T-helper 1 cell (primary cell): ENCODE data around the gene TESMIN.

Experiments
- DNase-seq, 5 donors: peaks; one replicate each; pipeline ENCODE4 v3.0.0-alpha.2; 2012 to 2020

TESMIN gene

GRCh38 chr11:68759991-68760390 lies 8.7 kb upstream of the TESMIN start:
- no peak for DNase-seq

- DNase-seq: no peak
Observed at GRCh38 chr11:68757711-68758110, 6.4 kb upstream of the TESMIN start.

DNA sequence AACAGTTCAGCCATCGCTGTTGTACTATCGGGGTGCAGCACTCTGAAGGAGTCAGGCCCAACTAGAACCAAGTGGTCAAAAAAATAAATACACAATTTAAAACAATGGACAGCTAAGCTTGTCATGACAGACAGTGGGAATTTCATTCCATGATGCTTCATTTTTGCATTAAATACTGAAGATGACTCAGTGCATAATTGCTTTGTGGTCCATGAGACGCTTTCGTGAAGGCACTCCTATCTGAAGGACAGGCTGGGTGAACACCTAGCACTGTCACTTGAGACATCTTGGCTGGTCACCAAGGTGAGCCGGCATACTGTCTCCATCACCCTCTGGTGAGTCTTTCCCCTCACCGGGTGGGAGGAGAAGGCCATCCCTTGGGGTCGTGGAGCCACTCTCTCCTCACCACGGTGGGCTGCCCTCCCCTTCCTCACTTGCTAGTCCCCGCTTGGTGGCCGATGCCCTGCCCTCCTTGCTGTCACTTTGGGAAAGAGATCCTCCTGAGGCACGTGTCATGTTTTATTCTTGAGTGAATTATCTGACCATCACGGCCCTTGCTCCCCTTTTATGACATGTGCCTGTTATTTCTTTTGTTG lies 4.9 kb upstream of the TESMIN start:
- no peak for DNase-seq

- DNase-seq: no peak
Observed at GRCh38 chr11:68753300-68753699, 2.0 kb upstream of the TESMIN start.

DNA sequence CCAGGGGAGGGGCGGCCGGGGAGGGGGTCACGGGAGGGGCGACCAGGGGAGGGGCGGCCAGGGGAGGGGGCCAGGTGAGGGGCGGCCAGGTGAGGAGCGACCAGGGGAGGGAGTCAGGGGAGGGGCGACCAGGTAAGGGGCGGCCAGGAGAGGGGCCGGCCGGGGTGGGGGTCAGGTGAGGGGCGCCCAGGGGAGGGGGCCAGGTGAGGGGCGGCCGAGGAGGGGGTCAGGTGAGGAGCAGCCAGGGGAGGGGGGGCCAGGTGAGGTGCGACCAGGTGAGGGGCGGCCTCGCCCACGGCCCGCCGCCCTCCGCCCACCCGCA lies 355 bp downstream of the TESMIN start:
- DNase-seq: no peak

GRCh38 chr11:68750195-68751003 lies 921 bp downstream of the TESMIN start:
- peak in 2 of 5 donors; percentile 8 to 15 for DNase-seq

- no peak for DNase-seq
Observed at GRCh38 chr11:68749229-68750123, 1.8 kb downstream of the TESMIN start.

GRCh38 chr11:68748061-68748460 lies 3.3 kb downstream of the TESMIN start:
- DNase-seq: no peak

GRCh38 chr11:68743539-68743938 lies 7.8 kb downstream of the TESMIN start:
- no peak for DNase-seq

- DNase-seq: no peak
Observed at GRCh38 chr11:68741463-68741862, 9.9 kb downstream of the TESMIN start.

GRCh38 chr11:68735646-68736045 lies 15.7 kb downstream of the TESMIN start:
- DNase-seq: no peak

DNA sequence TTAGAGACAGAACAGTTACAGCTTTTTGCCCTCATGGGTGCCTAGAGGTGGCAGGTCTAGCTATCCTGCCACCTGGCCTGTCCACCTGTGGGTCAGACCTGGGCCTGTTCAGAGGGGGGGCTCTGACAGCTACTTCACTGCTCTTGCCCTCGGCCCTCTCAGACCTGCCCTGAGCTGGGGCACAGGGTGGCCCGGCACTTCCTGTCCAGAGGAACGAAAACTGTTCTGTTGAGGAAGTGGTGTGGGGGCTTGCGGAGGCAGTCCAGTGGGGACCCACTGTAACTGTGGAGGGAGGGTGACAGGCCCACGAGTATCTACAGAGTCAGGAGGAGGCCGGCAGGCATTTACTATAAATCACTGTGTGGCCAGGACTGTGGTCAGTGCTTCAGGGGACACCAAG lies 16.2 kb downstream of the TESMIN start:
- no peak for DNase-seq

GRCh38 chr11:68734111-68734510 lies 17.2 kb downstream of the TESMIN start:
- DNase-seq: no peak

DNA sequence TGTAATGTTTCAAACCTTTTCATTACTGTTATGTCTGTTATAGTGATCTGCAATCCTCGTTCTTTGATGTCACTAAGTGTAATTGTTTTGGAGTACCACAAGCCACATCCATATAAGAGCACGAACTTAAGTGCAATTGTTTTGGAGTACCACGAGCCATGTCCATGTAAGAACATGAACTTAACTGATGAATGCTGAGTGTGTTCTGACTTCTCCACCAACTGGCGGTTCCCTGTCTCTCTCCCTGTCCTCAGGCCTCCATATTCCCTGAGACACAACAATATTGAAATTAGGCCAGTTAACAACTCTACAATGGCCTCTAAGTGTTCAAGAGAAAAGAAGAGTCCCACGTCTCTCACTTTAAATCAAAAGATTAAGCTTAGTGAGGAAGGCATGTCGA lies 23.5 kb downstream of the TESMIN start:
- no peak for DNase-seq

DNA sequence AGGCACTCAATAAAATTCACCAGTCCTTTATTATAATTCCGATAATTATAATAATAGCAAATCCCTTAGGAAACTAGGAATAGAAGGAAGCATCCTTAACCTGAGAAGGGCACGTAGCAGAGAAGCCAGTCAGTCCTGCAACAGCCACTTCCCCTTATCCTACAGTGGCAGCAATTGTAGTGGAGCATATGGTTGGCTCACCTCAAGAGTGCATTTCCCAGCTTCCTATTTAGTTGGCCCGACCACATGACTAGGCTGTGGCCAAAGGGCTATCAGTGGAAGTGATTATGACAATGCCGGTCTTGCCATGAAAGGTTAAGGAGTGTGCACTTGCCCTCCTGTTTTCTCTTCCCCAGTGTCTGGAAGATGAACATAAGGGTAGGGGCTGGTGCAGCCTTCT lies 27.0 kb downstream of the TESMIN start:
- no peak for DNase-seq

DNA sequence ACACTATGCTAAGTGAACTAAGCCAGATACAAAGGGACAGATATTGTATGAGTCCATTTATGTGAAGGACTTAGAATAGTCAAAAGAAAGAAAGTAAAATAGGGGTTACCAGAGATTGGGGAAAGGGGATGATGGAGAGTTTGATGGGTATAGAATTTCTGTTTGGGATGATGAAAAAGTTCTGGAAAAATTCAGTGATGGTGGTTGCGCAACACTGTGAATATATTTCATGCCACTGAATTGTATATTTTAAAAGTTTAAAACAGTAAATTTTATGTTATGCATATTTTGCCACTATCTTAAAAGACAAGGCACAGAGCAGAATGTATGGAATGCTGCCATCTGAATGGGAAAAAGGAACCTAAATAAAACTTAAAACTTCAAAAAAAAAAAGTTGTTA lies 29.2 kb downstream of the TESMIN start:
- DNase-seq: no peak

DNA sequence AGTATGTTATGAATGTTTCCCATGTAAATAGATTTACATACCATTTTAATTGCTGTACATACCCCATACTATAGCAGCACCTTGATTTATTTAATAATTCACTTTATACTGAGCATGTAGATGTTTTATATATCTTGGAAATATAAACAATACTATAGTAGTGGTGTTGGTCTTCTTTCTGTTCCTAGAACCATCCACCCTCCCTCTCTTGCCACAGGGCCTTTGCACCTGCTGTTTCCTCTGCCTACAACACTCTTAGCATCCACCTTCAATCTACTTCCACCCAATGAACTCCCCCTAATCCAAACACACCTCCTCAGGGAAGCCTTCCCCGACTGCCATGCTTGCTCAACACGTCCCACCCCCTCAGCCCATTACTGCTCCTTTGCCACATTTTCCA lies 30.2 kb downstream of the TESMIN start:
- DNase-seq: no peak

- no peak for DNase-seq
Observed at GRCh38 chr11:68715456-68716122, 35.7 kb downstream of the TESMIN start.

GRCh38 chr11:68714060-68714856 lies 37.1 kb downstream of the TESMIN start:
- no peak for DNase-seq

DNA sequence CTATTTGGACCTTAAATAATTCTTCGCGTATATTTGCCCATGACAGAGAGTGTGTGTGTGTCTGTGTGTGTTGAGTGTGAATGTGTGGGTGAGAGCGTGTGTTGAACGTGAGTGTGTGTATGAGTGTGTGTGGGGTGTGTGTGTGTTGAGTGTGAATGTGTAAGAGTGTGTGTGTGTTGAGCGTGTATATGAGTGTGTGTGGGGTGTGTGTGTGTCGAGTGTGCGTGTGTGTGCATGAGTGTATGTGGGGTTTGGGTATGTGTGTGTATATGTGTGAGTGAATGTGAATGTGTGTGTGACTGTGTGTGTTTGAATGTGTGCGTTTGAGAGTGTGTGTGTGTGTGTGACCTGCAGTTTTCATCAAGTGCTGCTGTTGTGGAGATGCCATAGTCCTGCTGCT lies 40.2 kb downstream of the TESMIN start:
- DNase-seq: no peak

DNA sequence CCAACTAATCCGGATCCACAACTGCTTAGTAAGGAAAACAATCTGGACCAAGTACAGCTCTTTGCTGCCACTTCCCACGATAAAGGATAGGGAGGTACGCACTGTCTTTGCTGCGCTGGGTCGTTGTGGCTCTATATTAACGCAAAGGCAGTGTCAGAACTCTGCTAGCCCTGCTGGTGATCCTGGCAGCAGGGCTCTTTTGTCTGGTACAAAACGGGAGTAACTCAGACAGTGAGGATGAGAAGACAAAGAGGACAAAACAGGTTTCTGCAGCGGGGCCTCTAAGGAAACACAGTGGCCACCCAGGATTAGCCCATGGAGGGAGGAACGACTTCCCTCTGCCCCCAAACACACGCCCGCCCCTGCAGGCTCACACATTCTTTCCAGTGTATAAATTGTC lies 40.9 kb downstream of the TESMIN start:
- no peak for DNase-seq

- DNase-seq: no peak
Observed at GRCh38 chr11:68709062-68709461, 42.3 kb downstream of the TESMIN start.
